ENCODE data around the gene TOM1L2. TPM values are rescaled to one million over a fixed set of nuclear protein-coding genes. Genes with fewer than 3 reads are reported as not detected.
A peak's percentile ranks its signal among the peaks of the same experiment; 100 is the strongest.

The TOM1L2 gene
- total RNA-seq: 10 to 100 TPM; 47.6 to 68.7 TPM

- Histone ChIP-seq H3K9me3 (no peaks in the 10 kb centered on the region), H3K9ac (ENCODE audit: low read depth in 2 of 2, low read length in 2 of 2) (peak within 1 kb of the TSS; percentile 77 to 85), H3K4me3 (peak within 1 kb of the TSS; percentile 97), H3K27ac (peak within 1 kb of the TSS; percentile 84), H3K36me3 (no peaks in the 10 kb centered on the region), H3K27me3 (no peaks in the 10 kb centered on the region), H3K4me1 (peaks cover 3% of the 10 kb centered on the region)
- TF ChIP-seq CTCF (IDR thresholded peaks at IDR 0.05): no peak
- DNase-seq: peak; percentile 100
- intact Hi-C loops (cut with DNase I): no loop called here
Observed at GRCh38 chr17:17972126-17972951, at the start of gene TOM1L2, which contains the start of gene DRC3. Gene TOM1L2, minus strand, starts transcription at chr17:17972400. Its CDS starts 87 bp downstream, at chr17:17972313. Gene DRC3, plus strand, starts transcription at chr17:17972862. Its CDS starts 4,737 bp downstream, at chr17:17977599.

GRCh38 chr17:18021372-18021771 lies 49.2 kb upstream of the TOM1L2 start:
- Histone ChIP-seq H3K9me3 (no peaks in the 10 kb centered on the region), H3K4me3 (no peak overlapping the region), H3K27ac (no peak overlapping the region), H3K4me1 (no peaks in the 10 kb centered on the region), H3K36me3 (no peaks in the 10 kb centered on the region), H3K27me3 (no peaks in the 10 kb centered on the region), H3K9ac (ENCODE audit: low read depth in 2 of 2, low read length in 2 of 2) (no peak overlapping the region)
- intact Hi-C loops (cut with DNase I): no loop called here
- no peak for DNase-seq
- TF ChIP-seq CTCF (IDR thresholded peaks at IDR 0.05): no peak

- H3K27ac ChIP-seq: no peak overlapping the region
- H3K4me3 ChIP-seq: no peak overlapping the region
- no peak for TF ChIP-seq CTCF (IDR thresholded peaks at IDR 0.05)
- no peak overlapping the region for H3K9ac ChIP-seq (ENCODE audit: low read depth in 2 of 2, low read length in 2 of 2)
- H3K9me3 ChIP-seq: no peaks in the 10 kb centered on the region
- H3K36me3 ChIP-seq: no peaks in the 10 kb centered on the region
- DNase-seq: no peak
- H3K27me3 ChIP-seq: no peaks in the 10 kb centered on the region
- intact Hi-C loops (cut with DNase I): no loop called here
- no peaks in the 10 kb centered on the region for H3K4me1 ChIP-seq
Observed at GRCh38 chr17:18020971-18021370, 48.8 kb upstream of the TOM1L2 start.

GRCh38 chr17:18019838-18020154 lies 47.6 kb upstream of the TOM1L2 start:
- no peak for TF ChIP-seq CTCF (IDR thresholded peaks at IDR 0.05)
- intact Hi-C loops (cut with DNase I): no loop called here
- Histone ChIP-seq H3K36me3 (no peaks in the 10 kb centered on the region), H3K9me3 (no peaks in the 10 kb centered on the region), H3K27me3 (no peaks in the 10 kb centered on the region), H3K27ac (no peak overlapping the region), H3K4me3 (no peak overlapping the region), H3K9ac (ENCODE audit: low read depth in 2 of 2, low read length in 2 of 2) (no peak overlapping the region), H3K4me1 (no peaks in the 10 kb centered on the region)
- DNase-seq: no peak

- no peak overlapping the region for H3K4me3 ChIP-seq
- no peak overlapping the region for H3K9ac ChIP-seq (ENCODE audit: low read depth in 2 of 2, low read length in 2 of 2)
- H3K36me3 ChIP-seq: no peaks in the 10 kb centered on the region
- intact Hi-C loops (cut with DNase I): no loop called here
- no peaks in the 10 kb centered on the region for H3K4me1 ChIP-seq
- no peak for DNase-seq
- no peak overlapping the region for H3K27ac ChIP-seq
- H3K27me3 ChIP-seq: no peaks in the 10 kb centered on the region
- no peaks in the 10 kb centered on the region for H3K9me3 ChIP-seq
- no peak for TF ChIP-seq CTCF (IDR thresholded peaks at IDR 0.05)
Observed at GRCh38 chr17:18018411-18018921, 46.3 kb upstream of the TOM1L2 start.

All from colonic mucosa (tissue), 4 donors.